Tibial nerve (tissue), 4 donors: ENCODE data around the gene MRPL33. TPM values are rescaled to one million over a fixed set of nuclear protein-coding genes. Genes with fewer than 3 reads are reported as not detected.

Source experiments
- DNase-seq, 2 donors: peaks; one replicate each; pipeline ENCODE4 v3.0.0-alpha.2; 2019; ENCODE audit warnings: low spot score in 2 of 2
- H3K27ac ChIP-seq, 4 donors: fragments of 200-600 bp; sonication (generic) in 3 of 4; one replicate each; pipeline ENCODE4 v1.5.1; 2017 to 2019; ENCODE audit warnings: mild to moderate bottlenecking in 1 of 4
- H3K27me3 ChIP-seq, 2 donors: fragments of 200-600 bp; sonication (generic) in 1 of 2; one replicate each; pipeline versions ENCODE4 v1.5.1 to v1.6.0; 2017 to 2019
- H3K36me3 ChIP-seq, 3 donors: fragments of 200-600 bp; sonication (generic); one replicate each; pipeline ENCODE4 v1.5.1; 2018 to 2019
- H3K4me1 ChIP-seq, 4 donors: fragments of 200-600 bp; sonication (generic) in 3 of 4; one replicate each; pipeline ENCODE4 v1.5.1; 2017 to 2019
- H3K4me3 ChIP-seq, 4 donors: fragments of 200-600 bp; sonication (generic) in 3 of 4; one replicate each; pipeline ENCODE4 v1.5.1; 2017 to 2019; ENCODE audit warnings: mild to moderate bottlenecking in 1 of 4, moderate library complexity in 1 of 4
- H3K9me3 ChIP-seq, 4 donors: fragments of 200-600 bp; sonication (generic) in 3 of 4; one replicate each; pipeline ENCODE4 v1.5.1; 2017 to 2019
- EP300 ChIP-seq, 2 donors: sonication (generic); formaldehyde crosslinking; IDR thresholded peaks; one replicate each; pipeline ENCODE4 v1.6.1; 2017; ENCODE audit warnings: antibody characterized with exemption in 2 of 2, mild to moderate bottlenecking in 1 of 2
- POLR2A ChIP-seq, 2 donors: fragments of 450-650 bp; IDR thresholded peaks; one replicate each; pipeline ENCODE4 v1.6.1; 2017; ENCODE audit warnings: antibody characterized with exemption in 2 of 2, mild to moderate bottlenecking in 2 of 2, moderate library complexity in 2 of 2
- WGBS, 2 donors: methylation state at CpG; one replicate each; pipeline ENCODE4 v1.1.5; 2018; 5-methylcytosine and 5-hydroxymethylcytosine counted together
- total RNA-seq, 4 donors: library from RNA; depleted of rRNA; stranded (reverse); fragments of >200 nt; gene quantifications; one replicate each; pipeline ENCODE4 v1.1.0, GENCODE V29; 2016
- TF ChIP-seq, protein P1 (sequence below), 5 experiments: fragments of 200-600 bp in 3 of 5; fragments of 450-650 bp in 2 of 5; sonication (generic) in 3 of 5; IDR thresholded peaks; one replicate each; pipeline ENCODE4 v1.5.1; 2016 to 2019; ENCODE audit warnings: antibody characterized with exemption in 5 of 5, mild to moderate bottlenecking in 3 of 5, moderate library complexity in 2 of 5

MRPL33 gene
- total RNA-seq, 4 donors from 2014 or later: 101 to 186 (median 119) TPM

DNA sequence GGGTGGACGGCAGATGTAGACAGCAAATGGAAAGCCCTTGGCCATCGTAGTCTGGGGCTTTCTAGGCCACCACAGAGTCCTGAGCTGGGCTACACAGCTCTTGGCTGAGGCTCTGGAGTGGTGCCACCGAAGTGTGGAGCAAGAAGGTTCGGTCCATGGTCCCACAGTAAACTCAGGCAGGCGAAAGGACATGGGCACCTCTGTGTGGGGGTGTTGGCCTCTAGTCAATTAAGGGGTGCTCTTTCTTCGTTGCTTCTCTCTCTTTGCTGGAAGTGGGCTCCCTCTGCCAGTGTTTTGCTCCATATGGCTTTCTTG, 34.7 kb upstream of the MRPL33 start:
- Histone ChIP-seq H3K4me1 (peaks cover 0 to 28% (median 12%) of the 10 kb centered on the region in 4 donors), H3K27ac (peak overlapping the region in 3 of 4 donors; percentile 8 to 88 (median 84)), H3K36me3 (no peaks in the 10 kb centered on the region), H3K4me3 (no peak overlapping the region), H3K27me3 (no peaks in the 10 kb centered on the region), H3K9me3 (peaks cover 0 to 3% (median 0%) of the 10 kb centered on the region in 4 donors)
- WGBS, 2 donors: 95 to 97% methylated on average over 6 of the region's 6 CpGs
- DNase-seq: no peak
- TF ChIP-seq POLR2A (IDR thresholded peaks at IDR 0.05): no peak
- TF ChIP-seq, protein P1, sequence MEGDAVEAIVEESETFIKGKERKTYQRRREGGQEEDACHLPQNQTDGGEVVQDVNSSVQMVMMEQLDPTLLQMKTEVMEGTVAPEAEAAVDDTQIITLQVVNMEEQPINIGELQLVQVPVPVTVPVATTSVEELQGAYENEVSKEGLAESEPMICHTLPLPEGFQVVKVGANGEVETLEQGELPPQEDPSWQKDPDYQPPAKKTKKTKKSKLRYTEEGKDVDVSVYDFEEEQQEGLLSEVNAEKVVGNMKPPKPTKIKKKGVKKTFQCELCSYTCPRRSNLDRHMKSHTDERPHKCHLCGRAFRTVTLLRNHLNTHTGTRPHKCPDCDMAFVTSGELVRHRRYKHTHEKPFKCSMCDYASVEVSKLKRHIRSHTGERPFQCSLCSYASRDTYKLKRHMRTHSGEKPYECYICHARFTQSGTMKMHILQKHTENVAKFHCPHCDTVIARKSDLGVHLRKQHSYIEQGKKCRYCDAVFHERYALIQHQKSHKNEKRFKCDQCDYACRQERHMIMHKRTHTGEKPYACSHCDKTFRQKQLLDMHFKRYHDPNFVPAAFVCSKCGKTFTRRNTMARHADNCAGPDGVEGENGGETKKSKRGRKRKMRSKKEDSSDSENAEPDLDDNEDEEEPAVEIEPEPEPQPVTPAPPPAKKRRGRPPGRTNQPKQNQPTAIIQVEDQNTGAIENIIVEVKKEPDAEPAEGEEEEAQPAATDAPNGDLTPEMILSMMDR (IDR thresholded peaks at IDR 0.05): no peak
- TF ChIP-seq EP300 (IDR thresholded peaks at IDR 0.05): no peak

DNA sequence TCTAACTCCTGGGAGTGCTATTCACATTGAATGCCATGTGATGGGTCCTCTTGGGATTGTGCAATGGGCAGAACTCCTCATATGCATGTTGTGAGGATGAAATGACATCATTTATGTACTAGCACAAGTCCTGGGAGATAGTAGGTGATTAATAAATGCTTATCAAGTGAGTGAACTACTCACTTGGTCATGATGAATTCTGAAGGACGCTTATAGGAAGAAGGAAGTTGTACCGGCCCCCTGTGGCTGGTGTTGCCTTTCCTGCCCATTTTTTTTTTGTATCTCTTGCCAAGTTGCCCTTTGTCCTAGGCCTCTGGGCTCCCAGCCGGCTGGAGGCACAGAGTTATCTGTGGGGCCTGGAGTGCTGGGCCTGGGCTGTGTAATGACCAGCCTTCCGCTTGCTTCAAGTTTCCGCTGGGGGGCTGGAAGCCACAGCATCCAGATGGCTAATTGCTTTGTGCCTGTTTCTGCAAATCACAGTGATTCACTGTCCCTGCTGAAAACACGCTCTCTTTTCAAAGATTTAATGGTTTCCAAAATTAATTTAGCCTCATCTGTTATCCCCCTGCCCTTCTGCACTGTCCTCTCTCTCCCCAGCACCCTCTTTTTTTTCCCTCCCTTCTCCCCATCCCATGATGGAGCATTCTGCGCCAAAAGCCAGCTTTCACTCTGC, 33.7 kb upstream of the MRPL33 start:
- DNase-seq: no peak
- peaks cover 0 to 28% (median 12%) of the 10 kb centered on the region in 4 donors for H3K4me1 ChIP-seq
- peak overlapping the region in 3 of 4 donors; percentile 2 to 30 (median 8) for H3K27ac ChIP-seq

DNA sequence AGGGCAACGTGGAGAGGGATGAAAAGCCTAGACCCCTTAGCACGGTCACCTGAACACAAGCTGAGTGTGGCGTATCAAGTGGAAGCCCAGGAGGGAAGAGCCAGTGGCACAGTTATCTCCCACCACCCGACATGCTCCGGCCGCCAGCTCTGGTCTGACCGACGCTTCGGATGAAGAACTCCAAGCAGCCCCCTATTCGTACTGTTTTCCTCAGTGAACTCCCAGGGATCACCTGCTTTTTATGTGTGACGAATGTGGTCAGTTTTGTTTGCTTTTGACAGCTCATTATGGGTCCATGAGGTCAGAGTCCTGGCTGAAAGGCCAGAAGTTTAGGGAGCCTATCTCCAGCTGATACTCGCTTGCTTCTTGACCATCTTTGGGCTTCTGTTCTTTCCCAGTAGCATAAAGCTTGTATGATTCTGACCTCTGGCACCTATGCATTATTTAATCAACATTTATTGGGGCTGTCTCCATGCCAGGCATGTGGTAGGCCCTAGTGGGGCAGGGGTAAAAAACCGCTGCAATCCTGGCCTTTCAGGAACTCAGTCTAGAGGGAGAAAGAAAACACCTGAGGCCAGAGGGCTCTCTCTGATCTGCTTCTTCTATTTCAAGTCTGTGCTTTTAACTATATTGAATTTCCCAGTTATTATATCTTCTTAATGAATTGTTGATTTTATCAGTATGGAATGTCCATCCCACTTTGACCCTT, 33.0 kb upstream of the MRPL33 start:
- no peaks in the 10 kb centered on the region for H3K36me3 ChIP-seq
- WGBS, 2 donors: 87 to 90% methylated on average over 13 of the region's 13 CpGs
- H3K27ac ChIP-seq: peak overlapping the region in 1 of 4 donors; percentile 30
- H3K27me3 ChIP-seq: no peaks in the 10 kb centered on the region
- DNase-seq: no peak
- H3K4me1 ChIP-seq: peaks cover 0 to 28% (median 12%) of the 10 kb centered on the region in 4 donors
- no peak overlapping the region for H3K4me3 ChIP-seq
- peaks cover 0 to 3% (median 0%) of the 10 kb centered on the region in 4 donors for H3K9me3 ChIP-seq
- no peak for TF ChIP-seq EP300 (IDR thresholded peaks at IDR 0.05)

More for the DNA sequence above, 33.7 kb upstream of the MRPL33 start:
- Histone ChIP-seq H3K4me3 (no peak overlapping the region), H3K27me3 (no peaks in the 10 kb centered on the region), H3K36me3 (no peaks in the 10 kb centered on the region), H3K9me3 (peaks cover 0 to 3% (median 0%) of the 10 kb centered on the region in 4 donors)
- TF ChIP-seq EP300 (IDR thresholded peaks at IDR 0.05) (peak in 1 of 2 donors; percentile 33), POLR2A (IDR thresholded peaks at IDR 0.05) (no peak)
- TF ChIP-seq, protein P1 (IDR thresholded peaks at IDR 0.05): no peak
- 60 to 67% methylated on average over 7 of the region's 7 CpGs for WGBS, 2 donors

DNA sequence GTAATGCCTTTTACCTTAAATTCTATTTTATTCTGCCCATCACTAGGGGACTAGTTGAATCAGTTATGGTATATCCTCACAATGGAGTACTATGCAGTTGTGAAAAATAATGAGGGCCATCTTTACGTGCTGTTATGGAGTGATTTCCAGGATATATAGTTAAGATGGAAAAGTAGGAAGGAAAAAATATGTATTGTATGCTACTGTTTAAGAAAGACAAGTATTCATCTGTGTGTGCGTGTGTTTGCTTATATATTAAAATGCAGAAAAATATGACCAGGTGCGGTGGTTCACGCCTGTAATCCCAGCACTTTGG, 32.5 kb upstream of the MRPL33 start:
- Histone ChIP-seq H3K27ac (no peak overlapping the region), H3K4me3 (no peak overlapping the region), H3K4me1 (peaks cover 0 to 28% (median 12%) of the 10 kb centered on the region in 4 donors), H3K27me3 (no peaks in the 10 kb centered on the region), H3K36me3 (no peaks in the 10 kb centered on the region), H3K9me3 (peaks cover 0 to 3% (median 0%) of the 10 kb centered on the region in 4 donors)
- TF ChIP-seq POLR2A (IDR thresholded peaks at IDR 0.05) (no peak), EP300 (IDR thresholded peaks at IDR 0.05) (no peak)
- TF ChIP-seq, protein P1 (IDR thresholded peaks at IDR 0.05): no peak
- no peak for DNase-seq
- WGBS, 2 donors: 96 to 98% methylated on average over 4 of the region's 4 CpGs

DNA sequence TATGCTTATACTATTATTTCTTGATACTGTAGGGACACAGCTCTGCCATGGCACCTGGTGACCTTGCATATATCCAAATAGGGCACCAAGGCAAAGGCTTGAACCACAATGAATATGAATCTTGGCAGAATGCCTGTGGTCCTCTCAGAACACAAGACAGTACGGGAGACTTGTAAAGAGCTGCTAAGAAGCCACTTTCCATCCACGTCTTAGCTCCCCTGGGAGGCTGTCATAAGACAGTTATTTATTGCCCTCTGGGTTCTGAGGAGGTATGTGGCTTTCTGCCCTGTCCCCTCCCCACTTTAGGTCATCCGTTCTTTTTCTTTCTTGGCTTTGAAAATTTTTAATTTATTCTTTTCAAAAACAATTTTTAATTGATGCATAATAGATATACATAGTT, 29.8 kb upstream of the MRPL33 start:
- peaks cover 0 to 6% (median 0%) of the 10 kb centered on the region in 4 donors for H3K4me1 ChIP-seq
- no peak for DNase-seq
- no peak overlapping the region for H3K4me3 ChIP-seq
- H3K9me3 ChIP-seq: peaks cover 0 to 8% (median 0%) of the 10 kb centered on the region in 4 donors
- H3K27ac ChIP-seq: no peak overlapping the region
- H3K36me3 ChIP-seq: no peaks in the 10 kb centered on the region
- TF ChIP-seq POLR2A (IDR thresholded peaks at IDR 0.05): no peak
- TF ChIP-seq, protein P1 (IDR thresholded peaks at IDR 0.05): no peak
- H3K27me3 ChIP-seq: no peaks in the 10 kb centered on the region
- 37 to 47% methylated on average over 3 of the region's 3 CpGs for WGBS, 2 donors
